Stimulated activated CD4-positive, alpha-beta T cell treated with anti-CD3 and anti-CD28 coated beads, Interleukin-15, amount 100 ng/mL, for 1 hour (primary cell): ENCODE measurements around the gene CILP.
"Not testable (repeated sequence)": the region's sequence is repeated elsewhere in the genome, so short reads cannot be mapped to it uniquely, and the experiment has no call there.

ENCODE experiments used
- DNase-seq, 2 donors: peaks; one replicate each; pipeline ENCODE4 v3.0.0-alpha.2; 2020; ENCODE audit warnings: low read depth in 1 of 2, low spot score in 1 of 2

CILP gene

DNA sequence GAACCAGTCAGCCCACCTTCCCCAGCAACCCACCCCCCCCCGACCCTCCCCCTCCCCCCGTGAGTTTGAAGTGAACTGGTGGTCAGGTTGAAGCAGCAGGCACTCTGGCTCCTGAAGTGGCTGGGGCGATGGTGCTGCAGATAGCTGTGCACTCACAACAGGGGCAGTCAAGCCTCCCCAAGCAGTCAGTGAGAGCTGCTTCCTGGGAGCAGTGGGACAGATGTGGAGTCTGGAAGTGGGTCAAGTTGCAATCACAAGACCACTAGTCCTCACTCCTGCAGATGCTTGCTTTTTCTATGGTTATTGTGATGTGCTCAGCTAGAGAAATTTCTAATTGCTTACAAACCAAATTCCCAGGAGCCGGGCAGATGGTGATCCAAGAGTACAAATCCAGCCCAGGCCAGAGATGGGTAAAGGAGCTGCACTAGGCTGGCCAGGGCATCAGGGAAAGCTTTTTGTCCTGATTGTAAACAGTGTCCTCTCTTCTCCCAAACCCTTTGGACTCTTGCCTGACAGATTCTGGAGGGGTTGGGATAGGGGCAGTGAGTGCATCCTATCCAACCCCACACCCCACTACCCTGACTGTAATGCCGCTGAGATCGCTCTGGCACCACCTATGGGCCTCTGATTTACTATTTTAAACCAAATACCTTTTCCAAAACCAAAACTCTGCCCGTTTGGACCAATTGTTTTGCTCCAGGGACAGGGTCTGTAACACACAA lies 16.3 kb downstream of the CILP start:
- DNase-seq = no peak

- no peak for DNase-seq
These were observed 19.3 kb downstream of the CILP start for GRCh38 chr15:65192016-65192415.

DNA sequence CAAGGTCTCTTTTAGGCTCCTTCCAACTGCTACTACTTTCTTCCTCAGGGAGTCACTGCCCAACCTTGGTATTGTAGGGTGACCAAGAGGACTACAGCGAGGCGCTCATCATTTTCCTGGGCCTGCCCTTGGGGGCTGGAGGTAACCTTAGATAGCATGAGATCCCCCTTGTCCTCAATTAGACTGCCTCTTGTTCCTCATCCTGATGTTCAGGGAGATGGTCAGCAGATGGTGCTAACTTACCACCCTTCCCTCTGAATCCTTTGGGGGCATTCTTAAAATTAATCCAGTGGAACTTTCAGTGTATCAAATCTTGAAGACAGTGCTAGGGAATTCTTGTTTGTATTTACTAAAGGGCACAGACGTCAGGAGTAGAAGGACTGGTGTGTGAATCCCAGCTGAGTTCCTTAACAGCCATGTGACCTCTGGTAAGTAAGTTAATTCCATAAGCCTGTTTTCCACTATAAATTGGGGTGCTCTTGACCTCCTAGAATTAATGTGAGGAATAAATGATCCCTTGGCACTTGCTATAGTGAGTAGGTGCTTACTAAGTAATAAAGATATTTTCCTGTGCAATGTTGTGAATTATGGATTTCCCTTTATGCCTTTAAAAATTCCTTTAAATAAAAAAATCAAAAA lies 22.1 kb downstream of the CILP start:
- DNase-seq = no peak

DNA sequence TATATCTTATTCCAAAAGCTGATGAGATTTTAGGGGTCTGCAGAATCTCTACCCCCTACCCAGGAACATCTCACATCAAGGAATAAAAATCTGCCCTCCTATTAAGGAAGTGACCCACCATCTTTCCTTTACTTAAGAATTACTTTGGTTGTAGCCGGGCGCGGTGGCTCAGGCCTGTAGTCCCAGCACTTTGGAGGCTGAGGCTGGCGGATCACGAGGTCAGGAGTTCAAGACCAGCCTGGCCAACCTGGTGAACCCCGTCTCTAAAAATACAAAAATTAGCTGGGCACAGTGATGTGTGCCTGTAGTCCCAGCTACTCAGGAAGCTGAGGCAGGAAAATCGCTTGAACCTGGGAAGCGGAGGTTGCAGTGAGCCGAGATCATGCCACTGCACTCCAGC lies 22.8 kb downstream of the CILP start:
- DNase-seq = not testable (repeated sequence)

DNA sequence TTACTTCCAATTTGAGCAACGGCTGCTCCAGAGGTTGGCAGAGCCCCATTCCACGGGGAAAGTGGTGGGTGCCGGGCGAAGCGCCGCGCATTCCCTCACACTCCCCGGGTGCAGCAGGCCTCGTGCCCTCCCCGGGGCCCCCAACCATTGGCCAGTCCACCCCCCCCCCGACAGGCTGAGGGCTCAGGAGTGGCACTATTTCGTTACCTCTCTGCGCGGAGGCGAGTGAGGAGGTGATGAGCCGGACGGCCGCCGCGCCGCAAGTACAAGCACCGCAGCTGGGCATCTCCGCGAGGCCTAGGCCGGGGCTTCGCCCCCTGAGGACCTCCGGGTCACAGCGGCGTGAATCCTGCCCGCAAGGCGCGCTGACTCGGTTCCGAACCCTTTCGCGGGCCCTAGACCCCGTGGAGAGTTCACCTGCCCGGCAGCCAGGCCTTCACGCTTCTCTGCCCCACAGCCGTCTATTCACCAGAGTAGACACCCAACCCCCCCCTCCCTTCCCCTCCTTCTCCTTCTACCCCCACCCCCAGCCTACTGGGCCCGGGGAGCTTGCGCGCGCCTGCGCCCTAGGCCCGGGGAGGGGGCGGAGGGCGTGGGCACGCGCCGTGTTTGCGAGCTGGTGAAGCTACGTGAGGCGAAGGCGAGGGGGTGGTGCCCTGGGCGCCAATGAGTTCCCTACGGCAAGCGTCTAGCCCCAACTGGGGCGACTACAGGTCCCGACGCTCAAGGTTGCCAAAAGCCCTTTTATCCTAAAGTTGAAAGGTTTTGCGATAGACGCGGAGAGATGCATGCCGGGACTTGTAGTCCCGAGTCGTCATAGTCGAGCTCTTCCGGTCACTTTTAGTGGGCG lies 26.2 kb downstream of the CILP start, which contains the start of gene CLPX:
TSS of gene CLPX (minus strand) at position 475 of the 850 bp plus-strand sequence. CDS start at position 286, 189 bp downstream.
- DNase-seq = peak; percentile 84 to 85

- DNase-seq = no peak
These were observed 26.9 kb downstream of the CILP start for GRCh38 chr15:65184305-65184867.

GRCh38 chr15:65183865-65184159 lies 27.5 kb downstream of the CILP start:
- DNase-seq = no peak

- DNase-seq = no peak
These were observed 28.7 kb downstream of the CILP start for GRCh38 chr15:65182538-65182937.

DNA sequence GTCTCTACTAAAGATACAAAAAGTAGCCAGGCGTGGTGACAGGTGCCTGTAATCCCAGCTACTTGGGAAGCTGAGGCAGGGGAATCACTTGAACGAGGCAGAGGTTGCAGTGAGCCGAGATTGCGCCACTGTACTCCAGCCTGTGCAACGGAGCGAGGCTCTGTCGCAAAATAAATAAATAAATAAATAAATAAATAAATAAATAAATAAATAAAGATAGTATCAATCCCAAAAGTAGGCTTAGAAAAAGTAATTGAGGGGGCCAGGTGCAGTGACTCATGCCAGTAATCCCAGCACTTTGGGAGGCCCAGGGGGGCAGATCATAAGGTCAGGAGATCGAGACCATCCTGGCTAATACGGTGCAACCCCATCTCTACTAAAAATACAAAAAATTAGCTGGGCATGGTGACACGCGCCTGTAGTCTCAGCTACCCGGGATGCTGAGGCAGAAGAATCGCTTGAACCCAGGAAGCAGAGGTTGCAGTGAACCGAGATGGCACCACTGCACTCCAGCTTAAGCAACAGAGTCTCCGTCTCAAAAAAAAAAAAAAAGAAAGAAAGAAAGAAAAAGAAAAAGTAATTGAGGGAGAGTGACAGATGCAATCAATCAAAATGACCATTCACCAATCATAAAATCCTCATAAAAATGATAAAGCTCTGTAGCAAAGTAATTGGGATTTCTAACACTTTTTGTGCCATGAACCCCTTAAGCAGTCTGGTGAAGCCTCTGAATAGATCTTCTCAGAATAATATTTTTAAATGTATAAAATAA lies 29.5 kb downstream of the CILP start:
- not testable (repeated sequence) for DNase-seq

- no peak for DNase-seq
These were observed 31.1 kb downstream of the CILP start for GRCh38 chr15:65180167-65180566.

DNA sequence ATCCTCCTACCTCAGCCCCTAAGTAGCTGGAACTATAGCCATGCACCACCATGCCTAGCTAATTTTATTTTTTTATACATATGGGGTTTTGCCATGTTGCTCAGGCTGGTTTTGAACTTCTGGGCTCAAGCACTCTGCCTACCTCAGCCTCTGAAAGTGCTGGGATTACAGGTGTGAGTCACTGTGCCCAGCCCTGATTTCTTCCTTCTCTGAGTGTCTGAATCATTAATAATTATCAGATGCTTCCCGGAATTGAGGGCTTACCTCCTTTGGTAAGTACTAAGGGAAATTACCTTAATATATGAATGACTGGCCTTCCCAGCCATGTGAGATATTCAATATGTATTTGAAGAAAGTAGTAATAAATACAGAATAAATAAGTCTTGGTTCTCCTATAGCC lies 33.4 kb downstream of the CILP start:
- no peak for DNase-seq

- DNase-seq = no peak
These were observed 35.2 kb downstream of the CILP start for GRCh38 chr15:65176056-65176455.

DNA sequence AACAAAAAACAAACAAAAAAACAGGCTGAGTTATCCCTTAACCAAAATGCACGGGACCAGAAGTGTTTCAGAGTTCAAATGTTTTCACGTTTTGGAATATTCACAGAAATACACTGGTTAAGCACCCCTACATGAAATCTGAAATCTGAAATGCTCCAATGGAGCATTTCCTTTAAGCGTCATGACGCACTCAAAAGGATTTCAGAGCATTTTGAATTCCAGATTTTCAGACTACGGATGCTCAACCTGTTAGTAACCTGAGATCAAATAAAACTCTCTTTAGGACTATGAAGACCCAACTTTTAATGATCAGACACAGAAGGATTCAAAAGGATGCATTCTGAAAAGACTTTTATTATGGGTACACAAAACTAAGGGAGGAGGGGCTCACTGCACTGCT lies 35.8 kb downstream of the CILP start:
- no peak for DNase-seq

GRCh38 chr15:65174509-65174908 lies 36.8 kb downstream of the CILP start:
- no peak for DNase-seq

DNA sequence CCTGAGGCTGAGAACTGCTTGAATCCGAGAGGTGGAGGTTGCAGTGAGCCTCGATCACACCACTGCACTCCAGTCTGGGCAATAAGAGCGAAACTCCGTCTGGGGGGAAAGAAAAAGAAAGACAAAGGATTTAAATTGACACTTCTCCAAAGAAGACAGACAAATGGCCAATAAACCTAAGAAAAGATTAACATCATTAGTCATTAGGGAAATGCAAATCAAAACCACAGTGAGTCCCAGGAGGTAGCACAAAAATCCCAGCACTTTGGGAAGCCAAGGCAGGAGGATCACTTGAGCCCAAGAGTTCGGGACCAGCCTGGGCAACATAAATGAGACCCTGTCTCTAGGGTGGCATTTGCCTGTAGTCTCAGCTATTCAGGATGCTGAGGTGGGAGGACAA lies 38.7 kb downstream of the CILP start:
- DNase-seq = no peak

- DNase-seq = no peak
These were observed 39.8 kb downstream of the CILP start for GRCh38 chr15:65171428-65171827.

DNA sequence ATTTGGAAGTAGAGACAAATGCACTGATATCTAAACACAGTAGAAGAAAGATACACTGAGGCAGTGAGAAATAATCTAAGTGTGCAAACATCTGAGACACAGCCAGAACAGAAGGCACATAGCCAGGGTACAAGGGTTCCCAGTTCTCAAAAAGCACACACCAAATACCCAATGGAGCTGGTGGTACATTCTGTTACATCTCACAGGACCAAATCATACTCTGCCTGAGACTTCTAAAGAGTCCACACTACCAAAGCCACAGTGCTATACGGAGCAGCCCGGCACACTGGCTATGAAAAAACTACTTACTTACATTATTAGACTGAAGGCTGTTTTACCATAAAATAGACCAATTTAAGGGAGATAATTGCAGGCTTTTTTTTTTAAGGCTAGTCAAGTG lies 45.4 kb downstream of the CILP start:
- no peak for DNase-seq

- DNase-seq = no peak
These were observed 47.1 kb downstream of the CILP start for GRCh38 chr15:65164139-65164538.

DNA sequence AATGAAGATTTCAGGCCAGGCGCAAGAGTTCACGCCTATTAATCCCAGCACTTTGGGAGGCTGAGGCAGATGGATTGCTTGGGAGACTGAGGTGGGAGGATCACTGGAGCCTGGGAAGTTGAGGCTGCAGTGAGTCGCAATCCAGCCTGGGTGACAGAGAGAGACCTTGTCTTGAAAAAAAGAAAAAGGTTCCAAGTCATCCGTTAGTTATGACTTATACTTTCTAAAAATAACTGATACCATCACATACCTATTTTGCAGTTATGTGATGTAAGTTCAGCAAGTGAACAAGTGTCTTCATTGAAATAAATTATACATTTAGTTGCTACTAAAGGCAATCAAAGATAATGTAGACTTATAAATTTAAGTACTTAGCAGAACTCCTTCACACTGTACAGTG lies 48.2 kb downstream of the CILP start:
- no peak for DNase-seq

GRCh38 chr15:65156692-65157091 lies 54.6 kb downstream of the CILP start:
- no peak for DNase-seq

DNA sequence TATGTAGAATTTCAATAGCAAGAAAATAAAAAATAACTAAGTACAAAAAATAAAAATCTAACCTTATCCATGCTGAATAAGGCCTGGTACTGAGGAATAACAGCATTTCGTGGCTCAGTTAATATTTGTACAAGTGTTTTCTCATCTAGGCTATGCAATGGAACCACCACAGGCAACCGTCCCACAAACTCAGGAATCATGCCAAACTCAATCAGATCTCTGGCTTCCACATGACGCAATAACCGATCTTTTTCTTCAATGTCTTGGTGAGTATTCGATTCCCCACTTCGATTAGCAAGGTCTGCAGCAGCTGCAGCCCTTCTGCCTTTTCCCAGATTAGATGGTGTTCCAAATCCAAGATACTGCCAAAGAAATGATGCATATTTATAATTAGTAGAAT lies 56.6 kb downstream of the CILP start:
- DNase-seq = no peak
